Hematopoietic multipotent progenitor cell treated with erythropoietin and hydrocortisone succinate and interleukin-3 and kit ligand, for 8 days (in vitro differentiated cells): ENCODE data around the gene HIF3A.

Source experiments
- DNase-seq: peaks from one replicate; pipeline ENCODE4 v3.0.0-alpha.2; 2015

The HIF3A gene

DNA sequence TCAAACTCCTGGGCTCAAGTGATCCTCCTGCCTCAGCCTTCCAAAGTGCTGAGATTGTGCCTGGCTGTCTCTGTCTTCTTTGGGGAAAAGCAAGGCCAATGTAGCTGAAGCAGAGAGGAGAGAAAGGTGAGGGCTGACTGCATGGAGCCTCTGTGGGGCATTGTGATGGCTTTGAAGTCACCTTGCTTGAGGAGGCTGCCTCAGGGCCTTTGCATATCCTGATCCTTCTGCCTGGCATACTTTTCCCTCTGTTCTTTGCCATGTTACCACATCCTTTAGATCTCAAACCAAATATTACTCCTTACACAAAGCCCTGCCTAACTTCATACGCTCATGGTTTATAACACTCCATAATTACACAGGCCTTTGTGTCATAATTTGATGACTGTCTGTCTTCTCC is 40.6 kb downstream of the HIF3A start:
- DNase-seq: no peak

DNA sequence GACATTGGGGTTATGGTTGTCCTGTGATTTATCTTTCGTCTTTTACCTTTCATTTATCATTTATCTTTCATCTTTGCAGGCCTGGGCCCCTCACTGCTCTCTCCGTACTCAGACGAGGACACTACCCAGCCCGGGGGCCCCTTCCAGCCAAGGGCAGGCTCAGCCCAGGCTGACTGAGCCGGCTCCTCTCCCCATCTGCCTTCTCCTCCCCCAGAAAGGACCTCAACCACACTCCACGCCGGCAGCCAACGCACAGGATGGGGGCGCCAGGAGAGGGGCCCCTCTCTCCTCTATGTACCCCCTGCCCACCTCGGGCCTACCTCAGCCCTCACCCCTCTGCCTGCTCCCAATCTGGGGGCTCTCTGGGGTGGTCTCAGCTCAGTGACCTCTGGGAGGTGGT is 42.6 kb downstream of the HIF3A start:
- DNase-seq: no peak

DNA sequence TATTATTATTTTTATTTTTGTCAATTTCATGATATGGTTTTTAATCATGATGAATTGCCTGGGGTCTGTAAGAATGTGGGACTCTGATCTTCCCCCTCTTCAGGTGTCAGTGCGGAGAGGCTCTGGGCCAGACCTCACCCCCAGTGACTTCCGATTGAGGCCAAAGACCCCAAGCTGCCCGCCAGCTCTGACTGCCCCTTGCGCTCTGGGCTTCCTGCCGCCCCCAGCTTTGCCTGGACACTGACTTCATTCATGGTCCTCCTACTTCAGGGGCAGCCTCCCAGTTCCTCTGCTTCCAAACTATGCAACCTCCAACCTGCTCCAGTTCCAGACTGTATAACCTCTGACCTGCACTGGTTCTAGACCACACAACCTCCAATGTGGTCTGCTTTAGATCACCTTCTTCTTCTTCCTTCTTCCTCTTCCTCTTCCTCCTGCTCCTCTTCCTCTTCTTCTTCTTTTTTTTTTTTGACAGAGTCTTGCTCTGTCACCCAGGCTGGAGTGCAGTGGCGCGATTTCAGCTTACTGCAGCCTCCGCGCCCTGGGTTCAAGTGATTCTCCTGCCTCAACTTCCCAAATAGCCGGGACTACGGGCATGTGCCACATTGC is 43.3 kb downstream of the HIF3A start:
- DNase-seq: no peak

DNA sequence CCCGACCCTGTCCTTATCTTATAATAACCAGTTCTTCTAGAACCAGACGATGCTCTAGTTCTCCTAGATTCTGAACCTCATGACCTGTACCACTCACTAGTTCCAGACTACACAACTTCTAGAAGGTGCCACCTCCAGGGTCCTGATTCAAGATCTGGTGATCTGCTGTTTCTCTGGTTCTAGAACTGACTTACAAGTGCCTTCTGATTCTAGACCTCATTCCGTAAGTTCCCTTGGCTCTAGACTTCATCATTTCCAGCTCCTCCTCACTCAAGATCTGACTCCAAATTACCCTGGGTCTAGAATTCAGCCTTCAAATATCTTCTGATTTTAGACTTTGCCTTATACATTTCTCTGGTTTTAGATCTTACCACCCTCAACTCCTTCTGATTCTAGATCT is 45.1 kb downstream of the HIF3A start:
- DNase-seq: no peak

DNA sequence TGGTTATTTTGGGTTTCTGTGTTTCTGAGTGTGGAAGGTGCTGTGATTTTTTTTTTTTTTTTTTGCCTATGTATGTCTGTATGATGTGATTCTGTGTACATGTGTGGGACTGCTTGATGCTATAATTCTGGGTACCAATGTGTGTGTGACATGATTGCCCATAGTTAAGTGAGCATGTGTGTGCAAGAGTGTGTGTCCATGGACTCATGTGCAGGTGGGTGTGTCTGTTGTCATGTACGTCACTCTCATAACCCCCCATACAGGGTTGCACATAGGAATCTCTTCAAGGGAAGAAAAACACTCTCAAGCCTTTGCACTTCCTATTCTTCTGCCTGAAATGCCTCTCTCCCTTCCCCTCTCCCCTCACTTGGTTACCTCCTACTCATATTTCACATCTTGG is 47.5 kb downstream of the HIF3A start:
- DNase-seq: no peak

DNA sequence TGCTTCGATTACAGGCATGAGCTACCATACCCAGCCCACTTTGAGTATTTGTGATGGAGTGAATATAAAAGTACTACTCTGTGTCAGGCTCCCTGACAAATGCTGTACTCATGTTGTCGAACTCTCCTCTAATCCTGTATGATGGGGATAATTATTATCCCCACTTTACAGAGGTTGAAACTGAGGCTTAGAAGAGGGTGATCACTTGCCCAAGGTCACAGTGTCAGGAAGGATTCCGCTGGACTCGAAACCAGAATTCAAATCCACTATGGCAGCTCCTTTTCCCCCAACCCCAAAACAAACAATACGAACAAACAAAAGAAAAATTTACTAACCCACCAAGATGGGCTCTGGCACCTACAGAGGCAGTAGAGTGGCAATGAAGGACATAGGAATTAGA is 48.3 kb downstream of the HIF3A start:
- DNase-seq: no peak

DNA sequence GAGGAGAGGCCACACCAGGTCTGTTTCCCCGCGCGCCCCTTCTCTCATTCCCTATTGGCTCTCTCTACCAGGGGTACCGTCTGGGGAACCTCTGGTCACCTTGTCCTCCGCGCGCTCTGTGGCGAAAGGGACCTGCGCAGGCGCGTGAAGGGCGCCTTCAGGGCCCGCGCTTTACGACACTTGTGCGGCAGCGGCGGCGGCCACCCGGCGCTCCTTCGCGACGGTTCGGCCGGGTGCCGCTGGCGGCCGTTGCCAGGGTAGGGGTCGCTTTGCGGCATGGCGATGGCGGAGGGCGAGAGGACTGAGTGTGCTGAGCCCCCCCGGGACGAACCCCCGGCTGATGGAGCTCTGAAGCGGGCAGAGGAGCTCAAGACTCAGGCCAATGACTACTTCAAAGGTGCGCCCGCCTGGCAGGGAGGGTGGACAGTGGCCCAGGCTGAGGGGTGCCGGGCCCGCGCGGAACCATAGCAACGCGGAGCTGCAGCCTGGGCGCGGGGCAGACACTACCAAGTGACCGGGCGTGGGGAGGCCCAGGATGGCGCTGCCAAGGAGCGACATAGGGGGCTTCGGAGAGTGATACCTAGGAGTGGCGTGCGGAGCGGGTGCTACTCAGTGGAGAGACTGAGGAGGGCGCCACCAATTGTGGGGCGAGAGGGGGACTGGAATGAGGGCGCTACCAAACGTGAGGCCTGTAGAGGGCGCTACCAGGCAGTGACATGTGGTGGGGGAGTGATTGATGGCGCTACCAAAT is 50.2 kb downstream of the HIF3A start, which contains the start of gene PPP5C:
Gene PPP5C, plus strand, starts transcription at position 267 of the 751 bp plus-strand sequence. Its CDS starts 10 bp downstream, at position 277.
- peak; percentile 93 for DNase-seq

DNA sequence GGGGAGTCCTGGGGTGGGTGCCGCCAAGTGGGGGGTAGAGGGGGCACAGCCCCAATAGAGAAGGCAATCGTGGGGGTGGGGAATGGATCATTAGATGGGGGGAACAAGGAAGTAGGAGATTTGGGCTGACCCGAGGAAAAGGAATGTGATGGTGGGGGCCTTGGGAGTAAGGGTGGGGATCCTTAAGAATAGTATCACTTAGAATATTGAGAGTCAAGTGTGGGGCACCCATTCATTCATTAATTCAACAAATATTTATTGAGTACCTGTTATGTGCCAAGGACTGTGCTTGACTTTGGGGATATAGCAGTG is 50.7 kb downstream of the HIF3A start:
- DNase-seq: no peak

DNA sequence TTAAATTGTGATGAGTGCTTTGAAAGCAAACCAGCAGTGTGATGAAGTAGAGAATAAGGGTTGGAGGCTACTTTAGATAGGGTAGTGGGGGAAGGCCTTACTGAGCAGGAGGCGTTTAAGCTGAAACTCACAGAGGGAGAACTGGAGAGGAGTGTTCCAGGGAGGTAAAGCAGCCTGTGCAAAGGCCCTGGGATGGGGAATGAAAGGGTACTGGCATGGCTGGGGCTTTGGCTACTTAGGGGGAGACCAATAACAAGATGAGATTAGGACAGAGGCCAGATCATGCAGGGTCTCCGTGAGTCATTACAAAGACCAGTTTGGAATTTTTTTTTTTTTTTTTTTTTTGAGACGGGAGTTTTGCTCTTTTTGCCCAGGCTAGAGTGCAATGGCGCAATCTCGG is 51.1 kb downstream of the HIF3A start:
- DNase-seq: no peak

DNA sequence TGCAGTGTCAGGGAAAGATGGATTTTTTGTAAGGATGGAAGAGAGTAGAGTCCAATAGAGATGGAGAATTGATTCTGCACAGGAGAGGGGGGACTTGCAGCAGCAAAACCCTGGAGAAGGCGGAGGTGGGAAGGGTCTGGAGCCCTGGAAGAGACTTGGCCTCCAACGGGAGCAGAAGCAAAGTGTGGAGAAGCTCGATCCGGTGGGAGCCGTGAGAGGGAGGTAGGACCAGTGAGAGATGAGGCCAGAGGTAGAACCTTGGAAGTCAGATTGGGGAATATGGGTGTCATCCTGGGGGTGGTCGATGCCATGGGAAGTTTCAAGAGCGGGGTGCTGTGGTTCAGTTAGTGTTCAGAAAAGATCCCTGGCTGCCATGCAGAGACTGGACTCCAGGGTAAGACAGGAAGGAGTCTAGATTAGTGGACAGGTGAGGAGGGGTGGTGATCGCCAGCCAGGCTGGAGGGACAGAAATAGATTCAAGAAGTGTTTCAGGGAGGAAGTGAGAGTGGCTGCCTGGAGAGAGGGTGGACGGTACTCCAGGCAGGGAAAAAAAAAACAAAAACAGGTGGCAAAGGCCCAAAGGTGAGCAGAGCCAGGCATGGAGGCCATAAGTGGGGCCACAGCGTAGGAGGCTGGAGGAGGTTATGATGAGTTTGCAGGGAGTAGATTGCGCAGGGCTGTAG is 52.6 kb downstream of the HIF3A start:
- DNase-seq: no peak

DNA sequence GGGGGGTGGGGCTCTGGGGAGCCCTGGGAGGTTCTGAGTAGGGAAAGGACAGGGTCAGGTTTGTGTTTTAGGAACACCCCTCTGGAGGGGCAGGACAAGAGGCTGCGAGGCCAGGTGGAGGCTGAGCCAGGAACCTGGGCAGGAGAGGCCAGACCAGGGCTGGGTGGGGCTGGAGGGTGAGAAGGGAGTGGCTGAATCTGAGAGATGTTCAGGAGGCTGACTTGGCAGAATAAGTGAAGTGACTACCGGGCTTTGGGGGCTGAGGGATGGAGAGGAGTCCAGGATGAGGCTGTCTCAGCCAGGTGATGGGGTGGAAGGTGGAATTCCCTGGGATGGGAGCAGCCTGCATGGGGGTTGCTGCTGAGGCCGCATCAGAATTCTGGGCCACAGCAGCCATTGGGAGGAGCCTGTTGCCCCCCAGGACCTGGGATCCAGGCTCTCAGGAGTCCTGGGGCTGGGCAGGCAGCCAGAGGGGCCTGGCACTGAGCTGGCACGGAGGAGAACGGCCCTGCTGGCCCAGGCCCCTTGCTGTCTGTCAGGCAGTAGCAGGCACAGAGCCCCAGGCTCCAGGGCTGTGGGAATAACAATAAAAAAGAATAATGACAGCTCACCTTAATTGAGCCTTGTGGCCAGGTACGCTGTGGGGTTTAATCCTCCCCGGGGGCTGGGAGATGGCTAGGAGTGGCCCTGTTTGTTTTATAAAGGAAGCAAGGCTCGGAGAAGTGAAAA is 53.4 kb downstream of the HIF3A start:
- DNase-seq: no peak

DNA sequence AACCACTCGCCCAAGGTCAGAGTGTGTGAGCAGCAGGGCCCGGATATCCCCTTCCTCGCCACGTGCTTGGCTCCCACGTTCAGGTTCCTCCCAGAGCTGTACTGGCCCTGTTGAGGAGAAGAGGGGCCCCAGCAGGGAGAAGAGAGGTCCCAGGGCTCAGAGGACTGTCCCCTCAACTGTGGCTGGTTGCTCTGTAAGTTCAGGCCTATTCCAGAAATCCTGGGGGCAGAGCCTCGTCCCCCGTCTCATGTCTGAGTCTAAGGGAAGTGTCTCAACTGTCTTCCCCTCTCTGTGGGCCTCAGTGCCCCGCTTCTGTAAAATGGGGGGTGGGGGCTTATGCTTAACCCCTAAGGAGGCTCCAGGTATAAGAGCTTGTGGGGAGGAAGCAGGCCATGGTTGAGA is 53.9 kb downstream of the HIF3A start:
- DNase-seq: no peak

DNA sequence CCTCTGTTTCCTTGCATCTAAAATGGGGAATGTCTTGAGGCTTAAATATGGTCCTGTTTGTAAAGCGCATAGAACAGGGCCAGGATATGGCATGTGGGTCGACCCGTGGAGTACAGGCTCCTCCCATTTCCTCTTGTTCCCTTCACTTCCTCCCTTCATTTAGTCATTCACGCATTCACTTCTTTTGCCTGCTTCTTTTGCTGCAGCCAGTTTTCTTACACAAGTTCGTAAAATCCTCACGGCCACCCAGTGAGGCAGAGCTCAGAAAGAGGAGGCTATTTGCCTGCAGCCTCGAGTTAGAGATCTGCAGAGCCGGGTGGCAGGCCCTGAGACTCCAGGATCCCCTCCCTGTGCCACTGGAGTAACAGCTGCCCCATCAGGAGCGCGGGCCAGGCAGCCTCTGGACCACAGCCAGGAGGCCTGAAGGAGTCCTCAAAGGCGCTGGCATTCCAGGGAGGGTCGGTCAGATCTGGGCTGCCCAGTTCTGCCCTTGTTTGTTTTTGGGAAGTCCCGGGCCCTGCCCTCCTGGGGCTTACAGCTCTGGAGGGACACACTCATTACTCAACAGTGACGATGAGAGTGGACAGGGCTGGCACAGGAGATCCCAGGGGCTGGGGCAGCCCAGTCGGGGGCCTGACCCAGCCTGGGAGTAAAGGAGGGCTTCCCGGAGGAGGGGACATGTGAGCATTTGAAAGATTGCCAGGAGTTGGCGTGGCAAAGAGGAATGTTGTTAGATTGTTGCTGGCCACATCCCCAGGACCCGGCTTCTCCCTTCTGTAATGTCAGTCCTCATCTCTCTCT is 54.6 kb downstream of the HIF3A start:
- no peak for DNase-seq

DNA sequence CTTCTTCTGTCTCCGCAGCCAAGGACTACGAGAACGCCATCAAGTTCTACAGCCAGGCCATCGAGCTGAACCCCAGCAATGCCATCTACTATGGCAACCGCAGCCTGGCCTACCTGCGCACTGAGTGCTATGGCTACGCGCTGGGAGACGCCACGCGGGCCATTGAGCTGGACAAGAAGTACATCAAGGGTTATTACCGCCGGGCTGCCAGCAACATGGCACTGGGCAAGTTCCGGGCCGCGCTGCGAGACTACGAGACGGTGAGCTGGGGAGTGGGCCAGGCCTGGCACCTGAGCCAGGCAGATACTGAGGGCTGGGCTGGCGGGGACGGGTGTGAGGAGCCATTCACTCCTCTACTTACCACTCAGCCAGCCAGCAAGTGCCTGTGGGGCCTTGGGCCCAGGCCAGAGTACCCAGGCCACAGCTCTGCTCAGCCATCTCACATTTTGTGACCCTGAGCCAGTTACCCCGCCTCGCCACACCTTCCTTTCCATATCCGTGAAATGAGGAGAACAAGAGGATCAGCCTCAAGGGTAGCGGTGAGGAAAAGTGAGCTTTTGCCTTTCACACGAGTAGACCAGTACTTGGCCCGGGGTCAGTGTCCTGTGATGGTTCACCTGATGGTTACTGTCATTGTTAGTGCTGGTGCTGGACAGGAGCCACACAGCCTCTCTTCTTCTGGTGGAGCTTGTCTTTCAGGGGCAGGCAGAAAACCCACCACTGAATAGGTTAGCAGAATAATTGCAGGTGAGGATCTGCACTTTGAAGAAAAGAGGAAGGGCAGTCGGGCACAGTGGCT is 57.1 kb downstream of the HIF3A start:
- no peak for DNase-seq

DNA sequence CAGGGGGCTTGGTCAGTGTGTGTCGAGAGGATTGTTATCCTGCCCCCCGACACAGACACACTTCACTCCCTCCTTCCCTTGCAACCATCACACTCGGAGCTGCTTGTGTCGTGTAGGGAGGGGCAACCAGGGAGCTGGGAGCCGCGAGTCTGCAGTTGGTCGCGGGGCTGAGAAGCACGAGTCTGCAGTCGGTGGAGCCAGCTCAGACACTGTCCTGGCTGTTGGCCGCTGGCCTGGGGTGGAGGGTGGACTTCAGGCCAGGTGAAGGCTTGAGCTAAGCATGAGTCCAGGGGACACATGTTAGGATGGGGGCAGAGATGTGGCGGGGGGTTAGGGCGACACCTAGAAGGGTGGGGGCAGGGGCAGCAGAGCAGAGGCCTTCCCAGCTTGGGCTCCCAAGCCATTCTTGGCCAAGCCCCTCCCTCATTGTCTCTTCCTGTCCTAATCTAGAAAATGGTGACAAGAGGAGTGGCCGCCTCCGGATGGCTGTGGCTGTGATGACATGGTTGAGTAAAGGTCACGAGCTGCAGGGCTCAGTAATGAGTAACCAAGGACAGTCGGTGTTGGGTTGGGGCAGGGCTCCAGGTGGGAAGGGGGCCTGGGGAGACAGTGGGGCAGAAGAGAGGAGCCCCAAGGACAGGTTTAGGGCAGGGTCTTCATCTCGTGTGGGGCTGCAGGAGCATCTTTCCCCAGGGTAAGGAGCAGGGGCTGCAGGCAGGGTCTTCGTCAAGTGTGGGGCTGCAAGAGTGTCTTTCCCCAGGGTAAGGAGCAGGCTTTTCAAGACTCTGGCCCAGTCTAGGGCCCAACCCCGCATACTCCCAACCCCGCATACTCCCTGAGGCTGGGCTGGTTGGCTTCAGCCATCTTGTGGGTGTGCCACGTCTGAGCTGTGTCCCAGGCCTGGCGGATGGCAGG is 58.6 kb downstream of the HIF3A start:
- no peak for DNase-seq

DNA sequence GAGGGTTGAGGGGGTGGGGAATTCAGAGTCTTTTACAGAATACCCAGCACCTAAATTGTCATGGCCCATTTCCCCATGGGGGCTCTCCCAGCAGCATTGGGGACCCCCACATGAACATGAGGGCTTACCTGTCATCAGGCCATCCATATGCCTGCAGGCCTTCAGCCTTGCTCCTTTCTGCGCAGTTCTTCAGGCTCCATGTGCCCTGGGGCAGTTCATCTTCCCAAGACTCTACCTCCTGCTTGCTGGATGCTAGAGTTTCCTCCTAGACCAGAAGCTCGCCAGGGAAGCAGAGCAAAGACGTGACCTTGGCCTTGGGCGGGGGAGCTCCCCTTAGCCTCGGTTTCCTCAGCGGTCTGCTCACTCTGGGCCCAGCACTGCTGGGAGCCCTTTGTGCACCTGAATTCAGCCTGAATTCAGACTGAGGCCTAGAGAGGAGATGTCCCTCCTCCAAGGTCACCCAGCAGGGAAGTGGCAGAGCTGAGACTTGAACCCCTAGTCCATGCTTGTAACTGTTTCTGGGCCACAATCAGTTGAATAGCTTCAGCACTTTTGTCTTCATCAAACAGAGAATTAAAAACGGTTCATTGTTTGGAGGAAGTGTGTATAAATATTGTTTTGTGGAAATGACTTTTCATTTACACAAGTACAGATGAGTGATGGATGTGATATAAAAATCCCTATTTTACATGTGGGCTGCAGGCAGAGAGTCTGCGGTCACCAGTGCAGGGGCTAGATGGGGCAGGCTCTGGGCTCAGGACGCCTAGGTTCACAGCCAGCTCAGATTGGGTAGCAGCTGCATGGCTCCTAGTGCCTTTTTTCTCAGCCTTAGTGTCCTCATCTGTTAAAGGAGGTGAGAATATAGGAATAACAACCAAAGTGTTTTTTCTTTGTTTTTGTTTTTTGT is 59.6 kb downstream of the HIF3A start:
- no peak for DNase-seq

DNA sequence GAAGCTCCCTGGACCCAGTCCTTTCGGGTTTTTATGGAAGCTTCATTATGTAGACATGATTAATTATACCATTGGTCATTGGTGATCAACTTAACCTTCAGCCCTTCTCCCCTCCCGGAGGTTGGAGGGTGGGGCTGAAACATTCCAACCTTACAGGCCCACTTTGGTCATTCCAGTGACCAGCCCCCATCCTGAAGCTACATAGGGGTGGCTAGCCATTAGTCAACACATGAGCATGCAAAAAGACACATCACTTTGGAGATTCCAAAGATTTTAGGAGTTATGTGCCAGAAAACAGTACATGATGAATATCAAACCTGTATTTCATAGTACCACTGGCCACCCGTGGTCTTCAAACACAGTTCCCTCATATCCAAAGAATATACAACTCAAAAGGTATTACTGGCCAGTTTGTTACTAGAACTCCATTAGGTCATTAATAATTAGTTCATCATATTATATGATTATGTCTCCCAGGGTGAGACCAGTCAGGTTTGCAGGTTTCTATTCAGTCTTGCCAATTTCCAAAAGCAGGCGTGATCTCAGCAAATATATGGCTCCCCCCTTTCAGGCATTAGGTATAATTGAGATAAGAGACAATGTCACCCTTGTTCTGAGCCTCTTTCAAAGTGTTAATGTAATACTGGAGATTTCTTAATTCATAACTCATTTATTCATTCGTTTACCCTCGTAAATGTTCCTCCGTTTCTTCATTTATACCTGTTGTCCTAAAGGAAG is 61.2 kb downstream of the HIF3A start:
- DNase-seq: no peak

DNA sequence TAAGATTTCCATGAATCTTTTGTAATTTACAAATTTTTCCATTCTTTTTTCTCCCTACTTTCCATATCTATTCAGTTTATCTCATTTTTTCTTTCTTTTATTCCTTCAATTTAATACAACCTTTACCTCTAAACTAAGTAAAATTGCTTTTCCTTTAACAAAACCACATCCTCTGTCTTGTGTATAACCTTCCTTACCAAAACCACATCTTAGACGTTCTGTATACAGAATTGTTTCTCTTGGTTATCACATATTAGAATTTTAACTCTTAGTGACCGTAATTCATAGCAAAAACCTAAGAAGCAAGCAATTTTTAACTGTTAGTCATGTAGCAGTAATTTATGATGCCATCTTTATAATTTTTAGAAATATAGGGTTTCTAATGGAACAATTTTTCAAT is 65.1 kb downstream of the HIF3A start:
- no peak for DNase-seq

DNA sequence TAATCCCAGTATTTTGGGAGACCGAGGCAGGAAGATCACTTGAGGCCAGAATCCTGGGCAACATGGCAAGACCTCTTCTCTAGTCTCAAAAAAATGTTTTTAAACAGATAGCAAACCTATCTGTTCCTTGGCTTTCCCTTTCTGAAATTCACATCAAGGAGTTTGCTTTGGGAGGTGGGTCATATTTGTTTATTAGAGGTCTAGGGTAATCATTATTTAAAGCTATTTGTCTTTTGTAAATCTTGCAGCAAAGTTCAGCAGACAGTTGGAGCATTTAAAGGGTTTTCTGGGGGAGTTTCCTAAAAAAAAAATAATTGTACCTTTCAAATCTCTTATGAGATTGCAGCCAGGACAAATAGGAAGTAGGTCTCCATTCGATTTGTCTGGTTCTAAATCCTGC is 67.5 kb downstream of the HIF3A start:
- DNase-seq: no peak
